CD4-positive, alpha-beta T cell (primary cell): ENCODE measurements around the gene MCF2L2. TPM values are rescaled to one million over a fixed set of nuclear protein-coding genes. Genes with fewer than 3 reads are reported as not detected.
A peak's percentile ranks its signal among the peaks of the same experiment; 100 is the strongest.

ENCODE experiments used
- ATAC-seq: fragments of 200-7000 bp; cut with Tn5 transposase; one replicate; pipeline ENCODE4 v1.10.0; 2022; ENCODE audit warnings: mild to moderate bottlenecking; ENCODE audit not compliant: poor library complexity
- CTCF ChIA-PET: fragments of 350-600 bp; sonication (Branson Sonifier 250); formaldehyde crosslinking; loops from one replicate; lab custom pipeline; 2021; ENCODE audit warnings: antibody characterized with exemption, inconsistent platforms; lab: Charles Lee
- POLR2A ChIA-PET: fragments of 350-600 bp; sonication (Branson Sonifier 250); formaldehyde crosslinking; loops from one replicate; lab custom pipeline; 2021; ENCODE audit warnings: antibody characterized with exemption, inconsistent platforms; lab: Charles Lee
- DNase-seq, 14 experiments: peaks; one replicate each; pipeline ENCODE4 v3.0.0-alpha.2; 2013 to 2020; ENCODE audit warnings: mixed read lengths in 2 of 14
- H3K27ac ChIP-seq, 2 donors: one replicate each; pipeline versions ENCODE4 v1.5.1 to v1.7.0; 2013; ENCODE audit warnings: low read length in 2 of 2, low read depth in 1 of 2, mild to moderate bottlenecking in 1 of 2
- H3K27me3 ChIP-seq, 2 experiments: 1 replicate in 1 of 2; 2 replicates in 1 of 2; pipeline versions ENCODE4 v1.6.1 to v1.7.0; 2013; ENCODE audit warnings: low read length in 2 of 2, control low read depth in 1 of 2, mild to moderate bottlenecking in 1 of 2, moderate library complexity in 1 of 2; ENCODE audit not compliant: insufficient read depth in 2 of 2, control insufficient read depth in 1 of 2
- H3K36me3 ChIP-seq: one replicate; pipeline ENCODE4 v1.6.1; 2013; ENCODE audit warnings: low read length, control low read depth; ENCODE audit not compliant: insufficient read depth
- H3K4me1 ChIP-seq: one replicate; pipeline ENCODE4 v1.6.1; 2013; ENCODE audit warnings: low read length, control low read depth; ENCODE audit not compliant: insufficient read depth
- H3K4me3 ChIP-seq: one replicate; pipeline ENCODE4 v1.5.1; 2013; ENCODE audit warnings: mild to moderate bottlenecking, low read length, moderate library complexity
- H3K9me3 ChIP-seq, 2 experiments: 1 replicate in 1 of 2; 2 replicates in 1 of 2; pipeline versions ENCODE4 v1.6.1 to v1.7.0; 2013; ENCODE audit warnings: low read length in 2 of 2, mild to moderate bottlenecking in 2 of 2, control low read depth in 1 of 2, moderate library complexity in 1 of 2; ENCODE audit not compliant: control insufficient read depth in 1 of 2, insufficient read depth in 1 of 2
- H3K27ac Mint-ChIP-seq: one replicate; pipeline ENCODE4 v1.8.0; 2020; ENCODE audit warnings: mixed read lengths
- H3K27me3 Mint-ChIP-seq: one replicate; pipeline ENCODE4 v1.8.0; 2021; ENCODE audit warnings: mixed read lengths
- H3K36me3 Mint-ChIP-seq: one replicate; pipeline ENCODE4 v1.8.0; 2021; ENCODE audit warnings: low read depth, mixed read lengths
- H3K4me1 Mint-ChIP-seq: one replicate; pipeline ENCODE4 v1.8.0; 2021; ENCODE audit warnings: low read depth, mixed read lengths
- H3K4me3 Mint-ChIP-seq: one replicate; pipeline ENCODE4 v1.8.0; 2020; ENCODE audit warnings: mild to moderate bottlenecking, mixed read lengths
- H3K9me3 Mint-ChIP-seq: one replicate; pipeline ENCODE4 v1.8.0; 2020; ENCODE audit warnings: mixed read lengths
- CTCF ChIP-seq: fragments of 200-600 bp; IDR thresholded peaks from one replicate; pipeline ENCODE4 v1.8.0; 2022; ENCODE audit warnings: antibody characterized with exemption, mild to moderate bottlenecking
- intact Hi-C, 2 experiments: fragments of 100-400 bp; cut with DNase I in 1 of 2; cut with micrococcal nuclease in 1 of 2; formaldehyde crosslinking; loops; one replicate each; pipeline versions ENCODE4 v1.15.1 to v1.9.0; 2023 to 2025; cut with DNase I, micrococcal nuclease
- total RNA-seq, 174 experiments: library from RNA in 2 of 174; stranded (reverse) in 2 of 174; gene quantifications; one replicate each; pipeline ENCODE4 v1.2.3 and lab custom pipeline; 2021 to 2026

Gene MCF2L2
- total RNA-seq, 2 experiments from 2014 or later, result 3.8 to 4.1 TPM

GRCh38 chr3:183449791-183450190 is 21.4 kb upstream of the MCF2L2 start:
- POLR2A ChIA-PET, result no interaction called here

GRCh38 chr3:183449391-183449790 is 21.0 kb upstream of the MCF2L2 start:
- ATAC-seq (no peak), DNase-seq (no peak)
- no peaks in the 10 kb centered on the region for H3K27me3 Mint-ChIP-seq
- Histone ChIP-seq H3K4me3 (no peak overlapping the region), H3K9me3 (peaks cover 0 to 3% of the 10 kb centered on the region in 2 experiments), H3K27ac (no peak overlapping the region), H3K27me3 (no peaks in the 10 kb centered on the region), H3K36me3 (no peaks in the 10 kb centered on the region), H3K4me1 (peaks cover 6% of the 10 kb centered on the region)
- TF ChIP-seq CTCF, result no peak
- POLR2A ChIA-PET, result no interaction called here
- peaks cover 3% of the 10 kb centered on the region for H3K9me3 Mint-ChIP-seq
- no peak overlapping the region for H3K27ac Mint-ChIP-seq
- H3K4me1 Mint-ChIP-seq, result peaks cover 19% of the 10 kb centered on the region
- peaks cover 14% of the 10 kb centered on the region for H3K36me3 Mint-ChIP-seq
- CTCF ChIA-PET, result no interaction called here
- H3K4me3 Mint-ChIP-seq, result no peak overlapping the region
- intact Hi-C loops, result no loop called here

More at GRCh38 chr3:183449791-183450190, 21.4 kb upstream of the MCF2L2 start:
- DNase-seq, result no peak
- no peaks in the 10 kb centered on the region for H3K36me3 ChIP-seq
- no peak overlapping the region for H3K27ac ChIP-seq
- H3K4me1 ChIP-seq, result peaks cover 6% of the 10 kb centered on the region
- no peaks in the 10 kb centered on the region for H3K27me3 ChIP-seq
- Mint-ChIP-seq H3K27me3 (no peaks in the 10 kb centered on the region), H3K9me3 (no peaks in the 10 kb centered on the region), H3K4me3 (no peak overlapping the region), H3K27ac (no peak overlapping the region), H3K36me3 (peaks cover 15% of the 10 kb centered on the region), H3K4me1 (peaks cover 19% of the 10 kb centered on the region)
- H3K9me3 ChIP-seq, result no peaks in the 10 kb centered on the region
- CTCF ChIA-PET, result no interaction called here
- no peak for TF ChIP-seq CTCF
- ATAC-seq, result no peak
- intact Hi-C loops, result no loop called here
- H3K4me3 ChIP-seq, result no peak overlapping the region

- POLR2A ChIA-PET, result interaction anchor here (1.0 kb wide), 1 partner anchor 187 kb away, joined by 7 read pairs; the partner anchor contains the start of gene KLHL24
- H3K27ac ChIP-seq, result no peak overlapping the region
These were observed 20.1 kb upstream of the MCF2L2 start for GRCh38 chr3:183448369-183449128.

More at GRCh38 chr3:183448369-183449128, 20.1 kb upstream of the MCF2L2 start:
- peaks cover 6% of the 10 kb centered on the region for H3K4me1 ChIP-seq
- peak overlapping the region; percentile 29 for H3K27ac Mint-ChIP-seq
- no peaks in the 10 kb centered on the region for H3K27me3 ChIP-seq
- H3K9me3 Mint-ChIP-seq, result peaks cover 3% of the 10 kb centered on the region
- DNase-seq (no peak), ATAC-seq (no peak)
- H3K27me3 Mint-ChIP-seq, result no peaks in the 10 kb centered on the region
- H3K36me3 Mint-ChIP-seq, result peaks cover 8% of the 10 kb centered on the region
- CTCF ChIA-PET, result no interaction called here
- intact Hi-C loops, result no loop called here
- H3K36me3 ChIP-seq, result no peaks in the 10 kb centered on the region
- peak overlapping the region; percentile 89 for H3K4me3 Mint-ChIP-seq
- H3K9me3 ChIP-seq, result peaks cover 0 to 11% of the 10 kb centered on the region in 2 experiments
- H3K4me1 Mint-ChIP-seq, result peaks cover 19% of the 10 kb centered on the region
- H3K4me3 ChIP-seq, result peak overlapping the region; percentile 90
- no peak for TF ChIP-seq CTCF
